Choroid plexus epithelial cell (primary cell): Measurements from ENCODE around the gene KCNMB2.

ENCODE experiments used
- DNase-seq: peaks from one replicate; pipeline ENCODE4 v3.0.0-alpha.2; 2010; ENCODE audit warnings: low read depth
- H3K4me3 ChIP-seq: 2 replicates; pipeline ENCODE4 v1.5.1; 2011; ENCODE audit warnings: low read depth, mild to moderate bottlenecking, control low read depth, low read length, moderate library complexity
- TF ChIP-seq, protein P1 (sequence below): conservative IDR thresholded peaks from 2 replicates; pipeline ENCODE4 v1.5.1; 2011; ENCODE audit warnings: low read depth, mild to moderate bottlenecking, control low read depth, inconsistent platforms, low read length, moderate library complexity

The KCNMB2 gene

DNA sequence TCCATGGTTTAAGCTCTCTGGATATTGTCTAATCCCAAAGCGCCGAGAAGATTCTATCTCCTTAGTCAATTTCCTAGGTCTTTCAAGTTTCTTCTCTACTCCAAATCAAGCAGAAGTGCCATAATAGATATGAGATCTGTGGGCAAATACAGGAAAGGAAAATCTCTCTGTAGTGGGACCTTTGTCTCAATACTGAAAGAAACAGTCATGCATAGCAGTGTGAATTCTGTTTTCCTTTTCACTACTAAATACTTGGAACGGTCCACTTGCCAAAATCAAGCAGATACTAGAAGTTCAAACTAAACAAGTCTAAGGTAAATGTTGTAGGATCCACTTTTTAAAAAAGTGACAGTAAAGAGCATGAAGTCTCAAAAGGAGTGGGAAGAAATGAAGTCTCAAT, 298.8 kb downstream of the KCNMB2 start:
- H3K4me3 ChIP-seq = no peak overlapping the region
- DNase-seq = no peak
- TF ChIP-seq, protein P1, sequence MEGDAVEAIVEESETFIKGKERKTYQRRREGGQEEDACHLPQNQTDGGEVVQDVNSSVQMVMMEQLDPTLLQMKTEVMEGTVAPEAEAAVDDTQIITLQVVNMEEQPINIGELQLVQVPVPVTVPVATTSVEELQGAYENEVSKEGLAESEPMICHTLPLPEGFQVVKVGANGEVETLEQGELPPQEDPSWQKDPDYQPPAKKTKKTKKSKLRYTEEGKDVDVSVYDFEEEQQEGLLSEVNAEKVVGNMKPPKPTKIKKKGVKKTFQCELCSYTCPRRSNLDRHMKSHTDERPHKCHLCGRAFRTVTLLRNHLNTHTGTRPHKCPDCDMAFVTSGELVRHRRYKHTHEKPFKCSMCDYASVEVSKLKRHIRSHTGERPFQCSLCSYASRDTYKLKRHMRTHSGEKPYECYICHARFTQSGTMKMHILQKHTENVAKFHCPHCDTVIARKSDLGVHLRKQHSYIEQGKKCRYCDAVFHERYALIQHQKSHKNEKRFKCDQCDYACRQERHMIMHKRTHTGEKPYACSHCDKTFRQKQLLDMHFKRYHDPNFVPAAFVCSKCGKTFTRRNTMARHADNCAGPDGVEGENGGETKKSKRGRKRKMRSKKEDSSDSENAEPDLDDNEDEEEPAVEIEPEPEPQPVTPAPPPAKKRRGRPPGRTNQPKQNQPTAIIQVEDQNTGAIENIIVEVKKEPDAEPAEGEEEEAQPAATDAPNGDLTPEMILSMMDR = no peak

DNA sequence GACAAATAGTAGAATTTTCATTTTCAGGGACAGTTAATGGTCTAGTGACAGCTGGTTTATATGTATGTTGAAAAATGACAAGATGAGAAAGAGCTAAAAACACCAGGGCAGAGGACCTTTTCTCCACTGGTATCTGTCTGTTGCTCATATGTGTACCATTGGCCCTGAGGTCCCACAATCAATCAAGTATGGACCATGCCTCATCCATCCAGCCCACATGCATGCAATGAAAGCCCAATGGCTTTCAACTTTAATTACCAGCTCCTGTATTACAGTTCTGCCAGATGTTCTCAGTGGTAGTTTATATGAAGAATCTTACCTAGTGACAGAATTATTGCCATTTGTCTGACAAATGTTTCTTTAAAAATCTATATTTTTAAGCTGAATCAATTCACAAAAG, 301.3 kb downstream of the KCNMB2 start:
- H3K4me3 ChIP-seq = no peak overlapping the region
- no peak for DNase-seq
- TF ChIP-seq, protein P1 = no peak

DNA sequence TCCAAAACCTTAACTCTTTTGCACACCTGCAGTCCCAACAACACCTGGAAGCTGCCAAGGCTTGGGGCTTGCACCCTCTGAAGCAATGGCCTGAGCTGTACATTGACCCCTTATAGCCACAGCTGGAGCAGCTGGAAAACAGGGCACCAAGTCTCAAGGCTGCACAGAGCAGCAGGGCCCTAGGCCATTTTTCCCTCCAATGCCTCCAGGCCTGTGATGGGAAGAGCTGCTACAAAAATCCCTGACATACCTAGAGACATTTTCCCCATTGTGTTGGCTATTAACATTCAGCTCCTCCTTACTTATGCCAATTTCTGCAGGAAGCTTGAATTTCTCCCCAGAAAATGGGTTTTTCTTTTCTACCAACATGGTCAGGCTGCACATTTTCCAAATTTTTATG, 304.4 kb downstream of the KCNMB2 start:
- H3K4me3 ChIP-seq = no peak overlapping the region
- TF ChIP-seq, protein P1 = no peak
- DNase-seq = no peak

DNA sequence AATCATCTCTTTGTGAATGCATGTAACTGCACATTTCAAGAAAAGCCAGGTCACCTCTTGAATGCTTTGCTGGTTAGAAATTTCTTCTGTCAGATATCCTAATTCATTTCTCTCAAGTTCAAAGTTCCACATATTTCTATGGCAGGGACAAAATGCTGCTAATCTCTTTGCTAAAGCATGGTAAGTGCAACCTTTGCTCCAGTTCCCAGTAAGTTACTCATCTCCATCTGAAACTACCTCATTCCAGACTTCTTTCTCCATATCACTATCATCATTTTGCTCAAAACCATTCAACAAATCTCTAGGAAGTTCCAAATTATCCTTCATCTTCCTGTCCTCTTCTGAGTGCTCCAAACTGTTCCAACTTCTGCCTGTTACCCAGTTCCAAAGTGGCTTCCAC, 304.8 kb downstream of the KCNMB2 start:
- DNase-seq = no peak
- TF ChIP-seq, protein P1 = no peak
- H3K4me3 ChIP-seq = no peak overlapping the region

DNA sequence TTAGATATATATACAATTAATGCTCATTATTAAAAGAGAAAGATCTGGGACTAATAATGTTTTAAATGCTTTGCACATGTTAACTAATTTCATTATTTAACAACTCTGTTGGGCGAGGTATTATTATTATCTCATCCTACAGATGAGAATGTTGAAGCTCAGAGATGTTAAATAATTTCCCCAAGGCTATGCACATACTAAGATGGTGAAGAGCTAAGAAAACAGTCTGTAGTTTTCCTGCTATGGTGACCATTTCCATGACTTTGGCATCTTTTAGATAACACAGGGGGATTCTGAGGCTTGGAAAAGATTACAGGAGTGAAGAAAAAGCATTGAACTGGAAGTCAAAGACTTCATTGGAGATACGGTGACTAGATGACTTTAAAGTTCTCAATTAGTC, 308.7 kb downstream of the KCNMB2 start:
- DNase-seq = no peak
- no peak overlapping the region for H3K4me3 ChIP-seq
- TF ChIP-seq, protein P1 = no peak

DNA sequence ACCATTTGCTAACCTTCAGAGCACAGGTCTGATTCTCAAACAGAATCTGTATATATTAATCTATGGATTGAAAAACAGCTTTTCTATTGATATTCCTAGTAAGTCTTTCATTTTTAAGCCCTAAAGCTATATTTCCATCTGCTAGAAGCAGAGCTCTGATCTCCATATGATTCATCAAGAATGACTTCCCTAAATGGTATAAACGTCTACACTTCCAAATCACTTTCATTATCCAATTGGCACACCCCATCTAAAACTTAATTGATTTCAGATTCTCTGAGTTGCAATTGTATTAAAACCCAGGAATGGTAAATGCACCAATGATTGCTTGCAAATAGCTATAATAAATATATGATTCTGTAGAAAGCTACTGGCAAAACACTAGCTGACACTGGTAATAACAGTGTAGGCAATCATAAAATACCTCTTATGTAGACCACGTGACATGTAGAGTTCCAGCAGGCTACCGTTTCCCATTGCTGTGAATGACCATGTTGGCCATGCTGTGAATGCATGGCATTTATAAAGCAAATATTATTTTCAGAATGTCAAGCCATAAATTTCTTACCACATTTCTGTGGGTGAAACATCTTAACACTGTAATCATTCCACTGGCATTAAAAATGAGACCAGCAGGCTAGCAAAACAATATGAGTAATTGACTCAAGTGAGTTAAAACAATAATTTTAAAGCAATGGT, 309.3 kb downstream of the KCNMB2 start:
- DNase-seq = peak; percentile 2
- no peak overlapping the region for H3K4me3 ChIP-seq
- TF ChIP-seq, protein P1 = no peak

DNA sequence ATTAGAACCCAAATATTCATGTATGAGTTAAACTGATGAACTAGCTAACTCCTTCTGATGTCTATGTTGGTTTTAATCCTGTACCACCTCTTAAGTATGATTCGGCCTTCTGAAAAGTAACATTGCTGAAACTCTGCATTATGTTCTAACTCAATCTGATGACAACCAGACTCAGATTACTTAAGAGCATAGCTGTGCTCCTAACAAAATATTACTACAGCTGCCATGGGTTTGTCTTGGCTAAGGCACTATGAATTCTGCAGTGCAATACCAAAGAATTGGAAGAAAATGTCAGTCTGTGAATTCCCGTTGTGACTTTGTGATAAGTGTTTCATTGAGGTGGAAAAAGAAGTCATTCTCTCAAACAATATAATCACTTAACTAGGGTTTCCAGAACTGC, 311.0 kb downstream of the KCNMB2 start:
- no peak overlapping the region for H3K4me3 ChIP-seq
- TF ChIP-seq, protein P1 = no peak
- peak; percentile 6 for DNase-seq
